GM19372 (cell line): ENCODE data around the gene MLLT1.
"Not testable (repeated sequence)": the region's sequence is repeated elsewhere in the genome, so short reads cannot be mapped to it uniquely, and the experiment has no call there.

Experiments
- ATAC-seq: cut with Tn5 transposase; IDR thresholded peaks from one replicate; pipeline ENCODE4 v1.9.1; 2021; ENCODE audit warnings: mild to moderate bottlenecking, low read depth, moderate library complexity; ENCODE audit not compliant: unreplicated experiment

MLLT1 gene, protein sequence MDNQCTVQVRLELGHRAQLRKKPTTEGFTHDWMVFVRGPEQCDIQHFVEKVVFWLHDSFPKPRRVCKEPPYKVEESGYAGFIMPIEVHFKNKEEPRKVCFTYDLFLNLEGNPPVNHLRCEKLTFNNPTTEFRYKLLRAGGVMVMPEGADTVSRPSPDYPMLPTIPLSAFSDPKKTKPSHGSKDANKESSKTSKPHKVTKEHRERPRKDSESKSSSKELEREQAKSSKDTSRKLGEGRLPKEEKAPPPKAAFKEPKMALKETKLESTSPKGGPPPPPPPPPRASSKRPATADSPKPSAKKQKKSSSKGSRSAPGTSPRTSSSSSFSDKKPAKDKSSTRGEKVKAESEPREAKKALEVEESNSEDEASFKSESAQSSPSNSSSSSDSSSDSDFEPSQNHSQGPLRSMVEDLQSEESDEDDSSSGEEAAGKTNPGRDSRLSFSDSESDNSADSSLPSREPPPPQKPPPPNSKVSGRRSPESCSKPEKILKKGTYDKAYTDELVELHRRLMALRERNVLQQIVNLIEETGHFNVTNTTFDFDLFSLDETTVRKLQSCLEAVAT

DNA sequence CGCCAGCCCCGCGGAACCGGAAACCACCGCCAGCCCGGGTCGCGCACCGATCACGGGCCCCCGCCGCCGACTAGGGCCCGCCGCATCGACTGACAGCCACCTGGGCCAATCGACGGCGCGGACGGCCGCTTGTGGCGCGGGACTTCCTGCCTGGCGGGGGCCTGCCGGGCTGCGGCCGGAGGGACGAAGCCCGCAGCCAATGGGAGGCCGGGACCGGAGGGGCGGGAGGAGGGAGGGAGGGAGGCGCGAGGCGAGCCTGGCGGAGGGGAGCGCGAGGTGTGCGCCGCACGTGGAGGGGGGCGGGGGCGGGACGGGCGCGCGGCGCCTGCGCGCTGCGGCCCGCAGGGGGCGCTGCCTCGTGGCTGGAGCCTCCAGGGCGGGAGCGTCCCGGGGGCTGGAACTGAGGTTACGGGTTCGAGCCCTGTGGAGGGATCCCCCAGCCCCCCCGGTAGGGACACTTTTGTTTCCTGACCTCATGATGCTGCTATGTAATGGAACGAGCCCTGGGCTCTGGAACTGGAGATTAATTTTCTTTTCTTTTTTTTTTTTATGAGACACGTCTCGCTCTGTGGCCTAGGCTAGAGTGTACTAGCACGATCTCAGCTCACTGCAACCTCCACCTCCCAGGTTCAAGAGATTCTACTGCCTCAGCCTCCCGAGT, at the start of gene MLLT1:
Gene MLLT1 (minus strand): TSS at position 45 of the 661 bp plus-strand sequence. CDS start 191 bp downstream, outside the sequence.
- peak; percentile 90 for ATAC-seq

DNA sequence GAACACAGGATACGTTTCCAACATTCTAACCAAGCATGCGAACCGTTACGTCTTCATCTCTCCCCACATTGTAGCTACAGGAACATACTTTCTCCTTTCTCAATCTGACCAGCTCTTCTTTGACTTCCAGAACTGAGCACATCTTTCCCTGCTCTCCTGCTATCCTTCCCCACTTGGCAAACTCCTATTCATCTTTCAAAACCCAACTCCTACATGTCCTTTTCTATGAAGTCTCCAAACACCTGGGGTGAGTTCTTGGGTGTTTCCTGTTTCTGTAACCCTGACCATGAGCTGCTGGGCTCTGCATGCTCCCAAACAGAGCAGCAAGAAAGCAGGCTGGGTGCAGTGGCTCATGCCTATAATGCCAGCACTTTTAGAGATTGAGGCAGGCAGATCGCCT, 47.0 kb upstream of the MLLT1 start:
- ATAC-seq = no peak

DNA sequence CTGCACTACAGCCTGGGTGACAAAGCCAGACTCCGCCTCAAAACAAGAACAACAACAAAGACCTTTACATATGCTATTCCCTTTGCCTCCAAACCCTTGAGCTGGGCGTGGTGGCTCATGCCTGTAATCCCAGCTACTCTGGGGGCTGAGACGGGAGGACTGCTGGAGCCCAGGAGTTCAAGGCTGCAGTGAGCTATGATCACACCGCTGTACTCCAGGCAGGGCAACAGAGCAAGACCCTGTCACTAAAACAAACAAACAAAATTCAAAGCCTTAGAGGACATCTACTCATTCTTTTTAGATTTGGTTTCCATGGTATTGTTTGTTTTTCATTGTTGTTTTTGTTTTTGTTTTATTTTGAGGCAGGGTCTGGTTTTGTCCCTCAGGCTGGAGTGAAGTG, 45.8 kb upstream of the MLLT1 start:
- no peak for ATAC-seq

DNA sequence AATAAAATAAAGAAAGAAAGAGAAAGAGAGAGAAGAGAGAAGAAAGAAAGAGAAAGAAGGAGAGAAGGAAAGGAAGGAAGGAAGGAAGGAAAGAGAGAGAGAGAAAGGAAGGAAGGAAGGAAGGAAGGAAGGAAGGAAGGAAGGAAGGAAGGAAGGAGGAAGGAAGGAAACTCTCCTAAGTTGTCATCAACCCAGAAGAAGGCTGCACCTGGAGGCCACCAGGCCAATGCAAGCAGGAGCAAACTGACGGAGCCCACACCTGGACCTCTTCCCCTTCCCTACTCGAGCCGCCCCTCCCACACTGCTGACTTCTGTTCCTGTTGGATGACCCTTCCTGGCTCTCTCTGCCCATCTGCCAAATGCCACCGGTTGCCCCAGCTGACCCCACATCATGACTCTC, 45.0 kb upstream of the MLLT1 start:
- no peak for ATAC-seq

DNA sequence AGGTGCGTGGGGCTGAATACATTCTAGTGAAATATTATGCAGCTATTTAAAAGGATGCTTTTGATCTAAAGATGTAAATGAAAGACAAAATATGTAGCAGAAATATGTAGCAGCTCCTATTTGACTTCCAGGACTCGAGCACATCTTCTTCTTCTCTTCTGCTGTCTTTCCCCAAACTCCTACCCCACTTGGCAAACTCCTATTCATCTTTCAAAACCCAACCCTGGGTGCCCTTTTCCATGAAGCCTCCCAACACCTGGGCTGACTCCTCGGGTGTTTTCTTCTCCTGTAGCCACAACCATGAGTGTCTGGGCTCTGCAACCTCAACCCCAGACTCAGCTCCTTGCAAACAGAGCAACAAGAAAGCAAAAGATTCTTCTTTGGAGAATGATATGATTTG, 42.5 kb upstream of the MLLT1 start:
- ATAC-seq = no peak

DNA sequence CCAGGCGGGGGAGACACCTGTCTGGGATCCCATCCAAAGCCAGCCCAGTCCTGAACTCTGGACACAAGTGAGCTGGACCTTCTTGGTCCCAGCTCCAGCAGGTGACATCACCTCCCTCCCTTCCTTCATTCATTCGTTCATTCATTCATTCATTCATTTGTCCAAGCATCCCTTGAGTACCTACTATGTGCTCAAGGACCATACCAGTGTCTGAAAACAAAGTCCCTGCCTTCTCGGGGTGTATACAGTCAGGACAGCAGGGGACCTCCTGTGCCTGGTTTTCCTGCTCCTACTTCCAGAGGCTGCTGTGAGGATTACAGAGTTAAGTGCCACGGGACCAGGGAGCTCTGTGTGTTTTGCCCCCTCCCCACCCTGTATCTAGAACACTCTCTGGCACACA, 39.6 kb upstream of the MLLT1 start:
- no peak for ATAC-seq

DNA sequence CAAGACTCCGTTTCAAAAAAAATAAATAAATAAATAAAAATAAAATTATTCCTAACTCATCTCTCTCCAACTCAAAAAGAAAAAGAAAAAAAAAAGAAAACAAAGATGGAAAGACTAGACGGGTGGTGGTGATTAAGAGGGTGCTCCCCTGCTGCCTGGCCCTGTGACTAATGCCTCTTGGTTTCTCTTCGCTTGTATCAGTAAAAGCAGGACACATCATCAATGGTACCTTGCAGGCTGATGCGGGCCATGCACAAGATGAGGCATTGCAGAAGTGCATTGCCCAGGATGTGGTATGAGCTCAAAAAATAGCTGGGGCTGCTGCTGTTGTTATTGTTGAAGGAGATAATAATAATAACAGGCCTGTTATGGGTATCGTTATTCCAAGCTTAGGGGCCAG, 39.0 kb upstream of the MLLT1 start:
- ATAC-seq = no peak

DNA sequence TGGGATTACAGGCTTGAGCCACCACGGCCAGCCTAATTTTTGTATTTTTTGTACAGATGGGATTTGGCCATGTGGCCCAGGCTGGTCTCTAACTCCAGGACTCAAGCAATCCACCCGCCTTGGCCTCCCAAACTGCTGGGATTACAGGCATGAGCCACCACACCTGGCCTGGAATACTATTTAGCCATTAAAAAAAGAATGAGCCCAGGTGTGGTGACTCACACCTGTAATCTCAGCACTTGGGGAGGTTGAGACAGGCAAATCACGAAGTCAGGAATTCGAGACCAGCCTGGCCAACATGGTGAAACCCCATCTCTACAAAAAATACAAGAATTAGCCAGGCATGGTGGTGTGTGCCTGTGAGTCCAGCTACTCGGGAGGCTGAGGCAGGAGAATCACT, 35.9 kb upstream of the MLLT1 start:
- not testable (repeated sequence) for ATAC-seq

DNA sequence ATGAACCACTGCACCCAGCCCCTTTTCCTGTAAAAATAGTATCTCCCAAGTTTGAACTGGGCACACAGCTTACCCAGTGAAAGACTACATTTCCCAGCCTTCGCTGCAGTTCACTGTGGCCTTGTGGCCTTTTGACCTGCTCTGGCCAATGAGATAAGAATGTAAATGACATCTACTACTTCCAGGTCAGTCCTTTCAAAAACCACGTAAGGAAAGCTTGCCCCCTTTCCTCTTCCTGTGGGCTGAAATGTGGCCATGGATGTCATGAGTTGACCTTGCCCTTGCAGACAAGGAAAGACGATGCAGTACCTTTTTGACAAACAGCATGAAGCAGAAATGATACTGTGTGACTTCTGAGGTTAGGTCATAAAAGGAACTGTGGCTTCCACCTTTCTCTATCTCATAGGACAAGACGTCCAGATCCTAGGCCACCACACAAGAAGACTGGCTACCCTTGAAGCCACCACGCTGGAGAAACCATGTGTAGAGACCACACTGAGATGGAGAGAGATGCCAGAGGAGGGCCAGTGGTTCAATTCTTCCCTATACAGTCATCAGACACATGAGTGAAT, 33.7 kb upstream of the MLLT1 start:
- ATAC-seq = no peak

DNA sequence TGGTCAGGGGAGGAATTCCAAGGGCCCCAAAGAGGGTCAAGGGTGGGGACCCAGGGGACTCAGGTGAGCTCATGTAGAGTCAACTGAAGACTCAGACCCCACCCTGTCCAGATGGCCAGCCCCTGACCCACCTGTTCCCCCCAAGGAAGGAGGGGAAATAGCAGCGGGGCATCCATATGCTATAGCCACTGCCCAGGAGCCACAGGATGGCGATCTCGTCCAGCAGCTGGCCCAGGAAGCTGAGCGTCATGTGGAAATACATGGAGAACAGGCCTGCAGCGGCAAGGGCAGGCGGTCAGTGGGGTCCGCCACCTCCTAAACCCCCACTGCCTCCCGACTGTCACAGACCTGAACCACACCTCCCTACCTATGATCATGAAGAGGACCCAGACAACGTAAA, 32.2 kb upstream of the MLLT1 start:
- no peak for ATAC-seq

DNA sequence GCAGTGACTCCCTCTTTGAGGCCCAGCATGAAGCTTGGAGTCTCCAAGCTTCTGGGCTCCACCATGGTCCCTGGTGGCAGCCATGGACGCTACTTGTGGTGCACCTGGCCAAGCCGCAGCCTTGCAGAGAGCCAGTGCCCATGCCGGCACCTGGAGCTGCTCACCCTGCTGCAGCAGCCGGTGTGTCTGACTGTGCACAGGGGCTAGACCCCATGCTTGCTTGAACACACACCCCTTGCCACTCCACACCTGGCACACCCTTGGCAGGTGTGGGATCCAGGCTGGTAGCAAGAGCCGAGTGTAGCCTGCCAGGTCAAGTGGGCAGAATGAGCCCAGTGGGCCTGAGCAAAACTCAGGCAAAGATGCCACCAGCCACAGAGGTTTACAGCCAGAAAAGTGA, 18.6 kb upstream of the MLLT1 start:
- ATAC-seq = no peak

DNA sequence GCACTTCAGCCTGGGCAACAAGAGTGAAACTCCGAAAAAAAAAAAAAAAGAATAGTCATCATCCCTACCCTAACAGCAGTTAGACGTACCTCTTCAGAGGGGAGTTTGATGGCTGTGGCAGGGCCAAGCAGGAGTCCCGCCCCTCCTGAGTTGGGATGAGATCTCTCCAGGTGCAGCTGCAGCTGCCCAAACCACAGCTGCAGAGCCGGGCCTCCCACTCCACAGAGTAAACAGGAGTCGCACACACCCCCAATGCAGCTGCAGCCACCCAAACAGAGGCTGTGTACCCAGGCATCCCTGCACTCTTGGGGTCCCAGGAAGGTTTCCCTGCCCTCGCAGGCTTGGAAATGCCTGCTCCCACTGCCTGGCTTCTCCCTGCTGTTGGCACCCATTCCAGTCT, 17.4 kb upstream of the MLLT1 start:
- no peak for ATAC-seq

DNA sequence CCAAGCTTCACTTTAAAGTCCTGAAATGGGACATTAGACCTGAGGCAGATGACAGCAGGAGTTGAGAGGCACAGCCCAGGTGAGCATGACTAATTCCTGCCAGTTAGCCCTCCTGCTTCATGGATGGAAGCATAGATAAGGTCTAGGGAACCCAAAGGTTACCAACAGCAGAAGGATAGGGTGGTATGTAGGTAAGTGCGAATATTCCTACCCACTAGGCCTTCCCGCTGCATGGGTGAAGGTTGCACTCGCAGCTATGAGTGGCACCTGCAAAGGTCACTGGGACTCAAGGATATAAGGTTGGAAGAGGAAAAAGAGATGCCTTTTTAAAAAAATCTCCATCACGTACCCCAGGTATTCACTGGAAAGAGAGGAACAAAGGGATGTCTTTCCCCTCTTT, 12.2 kb upstream of the MLLT1 start:
- no peak for ATAC-seq

DNA sequence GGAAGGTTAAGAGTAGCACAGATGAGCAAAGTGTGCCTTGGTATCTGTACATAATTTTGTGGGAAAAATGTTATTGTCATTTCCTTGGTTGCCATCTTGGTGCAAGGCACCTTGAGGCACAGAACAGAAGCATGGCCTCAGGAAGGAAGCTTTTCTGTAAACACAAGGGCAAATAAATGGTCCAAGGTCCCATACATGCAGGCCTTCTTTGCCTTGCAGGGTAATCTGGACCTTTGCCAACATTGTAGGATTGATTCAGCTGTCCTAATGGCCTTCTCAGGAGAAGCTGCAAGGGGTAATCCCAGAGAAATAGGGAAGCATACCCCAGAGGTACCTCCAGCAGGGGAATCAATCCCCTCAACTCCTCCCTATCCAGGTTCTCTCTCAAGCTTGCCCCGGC, 9.0 kb upstream of the MLLT1 start:
- ATAC-seq = no peak

DNA sequence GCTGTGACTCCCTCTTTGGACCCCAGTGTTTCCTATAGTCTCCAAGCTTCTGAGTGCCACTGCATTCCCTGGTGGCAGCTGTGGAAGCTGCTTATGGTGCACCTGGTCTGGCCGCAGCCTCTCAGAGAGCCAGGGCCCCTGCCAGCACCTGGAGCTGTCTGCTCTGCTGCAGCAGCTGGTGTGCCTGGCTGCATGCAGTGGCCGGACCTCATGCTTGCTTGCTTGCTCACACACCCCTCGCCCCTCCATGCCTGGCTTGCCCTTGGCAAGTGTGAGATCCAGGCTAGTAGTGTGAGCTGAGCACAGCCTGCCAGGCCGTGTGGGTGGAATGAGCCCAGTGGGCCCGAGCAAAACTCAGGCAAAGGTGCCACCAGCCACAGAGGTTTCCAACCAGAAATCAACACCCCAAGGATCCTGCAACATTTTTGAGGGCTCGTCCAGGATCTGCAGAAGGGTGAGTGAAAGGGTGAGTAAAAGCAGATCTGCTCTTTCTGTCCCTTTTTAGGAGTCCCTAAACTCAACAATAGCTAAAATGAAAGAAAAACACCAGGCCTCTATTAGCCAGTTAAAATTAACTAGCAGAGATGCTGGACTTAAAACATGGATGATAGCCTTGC, 7.6 kb upstream of the MLLT1 start:
- ATAC-seq = no peak

DNA sequence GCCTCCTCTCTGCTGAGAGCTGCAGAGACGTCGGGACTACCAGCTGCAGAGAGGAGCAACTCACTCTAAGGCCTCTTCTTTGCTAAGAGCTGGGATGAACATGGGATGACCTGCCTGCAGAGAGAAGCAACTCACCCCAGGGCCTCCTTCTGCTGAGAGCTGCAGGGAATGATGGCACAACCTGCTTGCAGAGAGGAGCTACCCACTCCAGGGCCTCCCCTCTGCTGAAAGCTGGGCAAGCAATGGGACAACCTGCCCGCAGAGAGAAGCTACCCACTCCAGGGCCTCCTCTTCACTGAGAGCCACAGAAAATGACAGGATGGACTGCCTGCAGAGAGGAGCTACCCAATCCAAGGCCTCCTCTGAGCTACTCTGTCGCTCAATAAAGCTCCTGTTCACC, 6.9 kb upstream of the MLLT1 start:
- no peak for ATAC-seq

DNA sequence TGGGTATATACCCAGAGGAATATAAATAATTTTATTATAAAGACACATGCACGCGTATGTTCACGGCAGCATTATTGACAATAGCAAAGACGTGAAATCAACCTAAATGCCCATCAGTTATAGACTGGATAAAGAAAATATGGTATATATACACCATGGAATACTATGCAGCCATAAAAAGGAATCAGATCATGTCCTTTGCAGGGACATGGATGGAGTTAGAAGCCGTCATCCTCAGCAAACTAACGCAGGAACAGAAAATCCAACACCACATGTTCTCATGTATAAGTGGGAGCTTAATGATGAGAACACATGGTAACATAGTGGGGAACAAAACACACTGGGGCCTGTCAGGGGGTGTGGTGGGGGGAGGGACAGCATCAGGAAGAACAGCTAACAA, 2.6 kb upstream of the MLLT1 start:
- not testable (repeated sequence) for ATAC-seq

DNA sequence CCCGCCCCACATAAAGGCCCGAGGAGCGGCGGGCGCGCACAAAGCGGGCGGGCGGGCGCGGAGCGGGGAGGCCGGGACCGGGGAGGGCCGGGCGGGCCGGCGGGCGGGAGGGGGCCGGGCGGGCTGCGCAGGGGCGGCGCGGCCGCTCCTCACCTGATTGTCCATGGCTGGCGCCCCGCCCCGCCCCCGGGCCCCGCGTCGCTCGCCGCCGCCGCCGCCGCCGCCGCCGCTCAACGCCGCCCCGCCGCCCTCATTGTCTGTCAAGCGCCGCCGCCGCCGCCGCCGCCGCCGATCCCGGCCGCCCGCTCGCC, 200 bp downstream of the MLLT1 start:
- peak; percentile 47 for ATAC-seq

DNA sequence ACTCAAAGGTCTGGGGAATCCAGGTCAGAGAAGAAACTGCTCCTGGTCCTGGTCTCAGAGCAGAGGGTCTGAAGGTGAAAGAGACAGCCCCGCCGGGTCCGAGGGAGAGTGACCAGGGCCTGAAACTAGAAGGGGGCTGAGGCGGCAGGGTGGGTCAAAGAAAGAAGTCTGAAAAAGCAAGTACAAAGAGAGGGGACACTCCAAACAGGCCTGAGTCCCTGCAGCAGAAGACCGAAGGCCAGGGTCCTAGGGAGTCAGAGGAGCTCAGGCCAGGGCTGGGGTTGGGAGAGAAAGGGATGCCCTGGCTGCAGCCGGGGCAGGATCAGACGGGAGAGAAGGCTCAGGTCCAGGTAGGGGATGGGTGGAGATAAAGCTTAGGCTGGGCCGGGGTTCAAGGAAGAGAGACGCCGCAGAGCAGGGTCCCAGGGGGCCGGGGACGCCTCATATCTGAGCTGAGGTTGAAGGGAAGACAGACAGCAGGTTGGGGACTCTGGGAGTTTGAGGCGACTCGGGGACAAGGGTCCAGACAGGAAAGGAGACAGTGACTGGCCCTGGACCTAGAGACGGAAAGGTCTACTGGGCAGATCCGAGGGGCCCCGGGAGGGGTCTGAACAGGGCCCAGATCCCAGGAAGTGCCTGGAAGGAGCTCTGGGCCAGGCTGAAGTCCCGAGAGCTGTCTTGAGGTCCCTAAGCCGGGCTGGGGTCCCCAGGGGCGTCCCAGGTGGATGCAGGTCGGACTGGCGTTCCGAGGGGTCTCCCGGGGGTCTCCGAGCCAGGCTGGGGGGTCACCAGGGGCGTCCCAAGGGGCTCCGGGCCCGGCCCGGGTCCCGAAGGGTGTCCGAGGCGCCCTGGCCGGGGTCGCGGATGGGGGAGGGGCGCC, 795 bp downstream of the MLLT1 start:
- ATAC-seq = no peak

DNA sequence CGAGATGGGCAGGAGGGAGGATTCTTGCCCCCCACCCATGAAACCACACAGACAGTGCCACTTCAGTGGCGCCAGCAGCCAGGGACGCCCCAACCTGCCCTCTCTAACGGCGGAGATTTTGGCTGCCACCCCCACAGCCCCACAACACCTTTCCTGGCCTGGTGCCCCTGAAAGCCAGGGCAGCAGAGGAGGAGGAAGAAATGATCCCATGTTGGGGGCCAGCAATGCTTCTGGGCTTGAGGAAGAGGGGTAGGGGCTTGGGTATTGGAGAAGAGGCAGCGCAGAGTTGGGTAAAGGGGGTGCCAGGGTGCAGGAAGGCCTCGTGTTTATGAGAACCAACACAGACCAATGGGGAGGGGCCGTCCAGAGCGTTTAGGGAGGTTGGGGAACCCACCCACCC, 1.7 kb downstream of the MLLT1 start:
- ATAC-seq = no peak
